Measurements from ENCODE around the gene UVRAG. TPM values are rescaled to one million over a fixed set of nuclear protein-coding genes. Genes with fewer than 3 reads are reported as not detected.

Gene UVRAG
- total and polyA plus RNA-seq, 4 donors = 4.4 to 15.1 (median 10.0) TPM

DNA sequence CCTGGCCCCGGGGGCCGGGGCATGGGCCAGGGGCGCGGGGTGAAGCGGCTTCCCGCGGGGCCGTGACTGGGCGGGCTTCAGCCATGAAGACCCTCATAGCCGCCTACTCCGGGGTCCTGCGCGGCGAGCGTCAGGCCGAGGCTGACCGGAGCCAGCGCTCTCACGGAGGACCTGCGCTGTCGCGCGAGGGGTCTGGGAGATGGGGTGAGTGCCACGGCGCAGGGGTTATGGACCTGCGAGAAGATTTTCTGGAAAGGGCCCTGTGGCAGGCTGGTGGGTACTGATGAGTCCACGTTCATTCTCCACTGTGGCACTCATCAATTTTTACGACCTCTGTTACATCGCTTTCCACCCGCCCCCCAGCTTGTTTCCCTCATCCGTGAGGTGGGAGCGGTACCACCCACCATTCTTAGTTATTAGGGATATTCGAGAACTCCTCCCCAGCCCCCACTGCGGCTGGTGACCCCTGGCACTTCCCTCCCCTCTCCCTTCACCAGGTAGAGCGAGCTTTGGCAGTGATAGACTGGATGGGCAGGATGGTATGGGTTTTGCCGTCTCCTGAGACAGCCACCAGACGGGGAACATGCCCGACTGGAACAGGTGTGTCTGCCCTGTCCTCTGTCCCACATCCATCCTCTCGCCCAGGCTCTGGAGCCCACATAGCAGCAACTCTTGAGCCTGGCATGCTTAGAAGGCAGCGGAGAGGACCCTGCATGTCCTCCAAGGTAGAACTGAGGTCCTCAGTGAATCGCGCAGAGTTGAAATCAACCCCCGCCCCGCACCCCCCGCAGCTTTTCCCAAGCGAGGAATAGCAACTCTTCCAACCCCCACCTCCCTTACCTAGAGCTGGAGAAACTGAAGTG, 45.9 kb upstream of the UVRAG start:
- WGBS = 7% methylated on average over 46 of the region's 46 CpGs
- peak overlapping the region; percentile 65 to 86 (median 80) for H3K4me3 ChIP-seq (ENCODE audit: low read depth in 1 of 3, low read length in 3 of 3)
- H3K4me1 ChIP-seq (ENCODE audit: control insufficient read depth in 4 of 4, insufficient read depth in 4 of 4, low read length in 3 of 4) = peaks cover 0 to 60% (median 41%) of the 10 kb centered on the region in 4 donors
- peak overlapping the region; percentile 72 to 77 for H3K9ac ChIP-seq (ENCODE audit: low read depth in 1 of 2, low read length in 2 of 2)
- DNase-seq (ENCODE audit: low spot score) = no peak
- H3K9me3 ChIP-seq (ENCODE audit: control insufficient read depth in 4 of 4, low read length in 3 of 4) = no peaks in the 10 kb centered on the region
- TF ChIP-seq HNF4A (conservative IDR thresholded peaks at IDR 0.05) (peak in 1 of 2 donors; percentile 6), FOXA2 (IDR thresholded peaks at IDR 0.05) (no peak), RAD21 (IDR thresholded peaks at IDR 0.05) (peak in 1 of 2 donors; percentile 29), HNF4G (IDR thresholded peaks at IDR 0.05) (no peak)
- H3K27ac ChIP-seq (ENCODE audit: low read depth in 1 of 2, low read length in 2 of 2) = peak overlapping the region; percentile 85 to 92
- H3K36me3 ChIP-seq (ENCODE audit: control insufficient read depth in 4 of 4, insufficient read depth in 3 of 4, low read depth in 1 of 4, low read length in 3 of 4) = no peaks in the 10 kb centered on the region
- H3K27me3 ChIP-seq (ENCODE audit: control insufficient read depth in 4 of 4, insufficient read depth in 4 of 4, low read length in 3 of 4) = no peaks in the 10 kb centered on the region

- Histone ChIP-seq H3K36me3 (ENCODE audit: control insufficient read depth in 4 of 4, insufficient read depth in 3 of 4, low read depth in 1 of 4, low read length in 3 of 4) (peaks cover 0 to 4% (median 1%) of the 10 kb centered on the region in 4 donors), H3K9ac (ENCODE audit: low read depth in 1 of 2, low read length in 2 of 2) (peak overlapping the region; percentile 11 to 42), H3K4me1 (ENCODE audit: control insufficient read depth in 4 of 4, insufficient read depth in 4 of 4, low read length in 3 of 4) (peaks cover 0 to 64% (median 43%) of the 10 kb centered on the region in 4 donors), H3K27ac (ENCODE audit: low read depth in 1 of 2, low read length in 2 of 2) (no peak overlapping the region), H3K4me3 (ENCODE audit: low read depth in 1 of 3, low read length in 3 of 3) (peak overlapping the region in 2 of 3 donors; percentile 45 to 86), H3K9me3 (ENCODE audit: control insufficient read depth in 4 of 4, low read length in 3 of 4) (no peaks in the 10 kb centered on the region), H3K27me3 (ENCODE audit: control insufficient read depth in 4 of 4, insufficient read depth in 4 of 4, low read length in 3 of 4) (no peaks in the 10 kb centered on the region)
- TF ChIP-seq REST (IDR thresholded peaks at IDR 0.05) (no peak), TAF1 (conservative IDR thresholded peaks at IDR 0.05) (no peak), HNF4G (IDR thresholded peaks at IDR 0.05) (no peak), FOXA1 (IDR thresholded peaks at IDR 0.05) (no peak), YY1 (IDR thresholded peaks at IDR 0.05) (no peak), FOXA2 (IDR thresholded peaks at IDR 0.05) (no peak)
- TF ChIP-seq, protein P1, sequence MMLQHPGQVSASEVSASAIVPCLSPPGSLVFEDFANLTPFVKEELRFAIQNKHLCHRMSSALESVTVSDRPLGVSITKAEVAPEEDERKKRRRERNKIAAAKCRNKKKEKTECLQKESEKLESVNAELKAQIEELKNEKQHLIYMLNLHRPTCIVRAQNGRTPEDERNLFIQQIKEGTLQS (IDR thresholded peaks at IDR 0.05) = no peak
- WGBS = 34% methylated on average over 5 of the region's 5 CpGs
- DNase-seq (ENCODE audit: low spot score) = no peak
Observed at GRCh38 chr11:75770102-75770501, 44.9 kb upstream of the UVRAG start.

DNA sequence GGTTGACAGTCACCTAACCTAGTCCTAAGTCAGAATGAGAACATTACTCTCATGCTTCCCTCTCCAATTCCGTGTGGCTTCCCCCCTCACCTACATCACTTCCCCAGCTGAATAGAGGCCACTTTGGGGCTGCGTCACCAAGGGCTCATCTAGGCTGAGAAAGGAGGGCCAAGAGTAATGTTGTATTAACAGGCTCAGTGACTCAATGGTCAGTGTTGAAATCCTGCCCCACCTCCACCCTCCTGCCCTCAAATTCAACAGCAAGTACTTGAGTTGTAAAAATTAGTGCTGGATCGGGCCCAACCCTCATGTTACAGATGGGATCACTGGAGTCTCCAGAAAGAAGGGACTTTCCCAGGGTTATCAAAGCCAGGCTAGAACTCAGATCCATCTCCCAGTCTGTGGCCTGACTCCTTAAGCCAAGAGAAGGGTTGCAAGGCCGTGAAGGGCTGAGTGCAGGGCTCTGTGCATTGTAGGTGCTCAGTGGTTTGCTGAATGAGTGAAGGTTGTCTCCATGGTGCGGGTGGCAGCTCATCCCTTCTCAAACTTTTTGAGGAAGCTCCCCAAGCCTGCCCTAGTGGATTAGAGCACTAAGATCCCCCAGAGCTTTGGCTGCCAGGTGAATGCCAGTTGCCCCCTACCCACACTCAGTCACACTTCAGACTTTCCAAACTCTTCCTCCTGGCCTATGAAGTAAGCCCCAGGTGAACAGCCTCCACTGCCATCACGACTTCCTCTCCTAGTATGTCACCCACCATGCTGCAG, 43.2 kb upstream of the UVRAG start:
- H3K9me3 ChIP-seq (ENCODE audit: control insufficient read depth in 4 of 4, low read length in 3 of 4) = no peaks in the 10 kb centered on the region
- peaks cover 0 to 67% (median 46%) of the 10 kb centered on the region in 4 donors for H3K4me1 ChIP-seq (ENCODE audit: control insufficient read depth in 4 of 4, insufficient read depth in 4 of 4, low read length in 3 of 4)
- no peak for DNase-seq (ENCODE audit: low spot score)
- peak in 1 of 2 donors; percentile 27 for TF ChIP-seq JUND (IDR thresholded peaks at IDR 0.05)
- no peak for TF ChIP-seq REST (IDR thresholded peaks at IDR 0.05)
- peak in 1 of 2 donors; percentile 11 for TF ChIP-seq RXRA (IDR thresholded peaks at IDR 0.05)
- TF ChIP-seq RAD21 (IDR thresholded peaks at IDR 0.05) = peak in 1 of 2 donors; percentile 23
- no peaks in the 10 kb centered on the region for H3K27me3 ChIP-seq (ENCODE audit: control insufficient read depth in 4 of 4, insufficient read depth in 4 of 4, low read length in 3 of 4)
- peak overlapping the region; percentile 10 to 79 for H3K27ac ChIP-seq (ENCODE audit: low read depth in 1 of 2, low read length in 2 of 2)
- H3K36me3 ChIP-seq (ENCODE audit: control insufficient read depth in 4 of 4, insufficient read depth in 3 of 4, low read depth in 1 of 4, low read length in 3 of 4) = peaks cover 0 to 4% (median 2%) of the 10 kb centered on the region in 4 donors
- 76% methylated on average over 6 of the region's 6 CpGs for WGBS
- no peak overlapping the region for H3K9ac ChIP-seq (ENCODE audit: low read depth in 1 of 2, low read length in 2 of 2)
- H3K4me3 ChIP-seq (ENCODE audit: low read depth in 1 of 3, low read length in 3 of 3) = no peak overlapping the region
